Measurements from ENCODE around the gene PXMP2. TPM values are rescaled to one million over a fixed set of nuclear protein-coding genes. Genes with fewer than 3 reads are reported as not detected.

PXMP2 gene
- total RNA-seq, 1 donor from 2014 or later: 48.9 TPM

DNA sequence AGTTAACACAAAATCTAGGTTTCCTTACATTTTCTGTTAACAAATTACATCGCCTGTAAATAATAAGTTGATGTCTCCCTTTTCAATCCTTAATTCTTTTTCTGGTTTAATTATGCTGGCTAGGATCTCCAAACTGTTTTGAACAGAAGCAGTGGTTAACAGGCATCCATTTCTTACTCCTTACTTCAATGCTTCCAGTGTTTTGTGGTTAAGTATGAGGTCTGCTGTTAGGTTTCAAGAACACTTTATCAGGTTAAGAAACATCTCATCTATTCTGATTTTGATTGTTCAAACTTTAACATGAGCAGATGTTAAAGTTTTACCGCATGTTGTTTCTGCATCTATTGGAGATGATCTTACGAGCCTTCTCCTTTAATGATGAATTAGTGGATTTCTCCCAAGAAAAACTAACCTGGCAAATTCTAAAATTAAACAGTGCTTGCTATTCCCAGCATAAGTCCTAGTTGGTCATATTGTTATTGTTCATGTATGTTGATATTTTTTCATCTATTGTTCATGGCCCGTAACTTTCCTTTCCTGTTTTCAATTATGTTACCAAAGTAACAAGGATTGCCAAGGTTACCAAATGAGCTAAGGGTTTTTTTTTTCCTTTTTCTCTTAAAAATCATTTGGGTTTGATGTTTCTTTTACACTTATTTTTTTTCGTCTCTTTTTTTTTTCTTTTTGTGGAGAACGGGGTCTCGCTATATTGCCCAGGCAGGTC, 33.7 kb upstream of the PXMP2 start:
- TF ChIP-seq CTCF (conservative IDR thresholded peaks at IDR 0.05; ENCODE audit: low read depth, low read length): no peak
- H3K4me3 ChIP-seq (ENCODE audit: low read depth, low read length): no peak overlapping the region
- DNase-seq (ENCODE audit: low read depth): no peak

- no peak overlapping the region for H3K4me3 ChIP-seq (ENCODE audit: low read depth, low read length)
- DNase-seq (ENCODE audit: low read depth): no peak
- TF ChIP-seq CTCF (conservative IDR thresholded peaks at IDR 0.05; ENCODE audit: low read depth, low read length): peak; percentile 5
Observed at GRCh38 chr12:132657004-132657727, 30.2 kb upstream of the PXMP2 start.

GRCh38 chr12:132658149-132658894, 29.1 kb upstream of the PXMP2 start:
- no peak for DNase-seq (ENCODE audit: low read depth)
- no peak overlapping the region for H3K4me3 ChIP-seq (ENCODE audit: low read depth, low read length)
- no peak for TF ChIP-seq CTCF (conservative IDR thresholded peaks at IDR 0.05; ENCODE audit: low read depth, low read length)

DNA sequence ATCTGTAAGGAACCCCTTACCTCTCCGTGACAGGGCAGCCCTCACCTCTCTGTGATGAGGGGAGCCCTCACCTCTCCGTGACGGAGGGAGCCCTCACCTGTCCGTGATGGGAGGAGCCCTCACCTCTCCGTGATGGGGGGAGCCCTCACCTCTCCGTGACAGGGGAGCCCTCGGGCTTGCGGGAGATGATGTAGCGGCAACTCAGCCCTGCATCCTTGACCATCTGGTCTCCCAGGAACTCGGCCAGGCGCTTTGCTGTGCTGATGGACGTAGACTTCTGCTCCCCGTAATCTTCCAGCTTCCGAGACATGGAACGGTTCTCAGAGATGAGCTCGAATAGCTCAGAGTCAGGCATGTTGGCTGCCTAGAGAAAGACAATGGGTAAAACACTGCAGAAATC, 28.2 kb upstream of the PXMP2 start:
- H3K4me3 ChIP-seq (ENCODE audit: low read depth, low read length): no peak overlapping the region
- no peak for TF ChIP-seq CTCF (conservative IDR thresholded peaks at IDR 0.05; ENCODE audit: low read depth, low read length)
- DNase-seq (ENCODE audit: low read depth): no peak

GRCh38 chr12:132660052-132660451, 27.3 kb upstream of the PXMP2 start:
- DNase-seq (ENCODE audit: low read depth): no peak
- H3K4me3 ChIP-seq (ENCODE audit: low read depth, low read length): no peak overlapping the region
- TF ChIP-seq CTCF (conservative IDR thresholded peaks at IDR 0.05; ENCODE audit: low read depth, low read length): no peak

- no peak for TF ChIP-seq CTCF (conservative IDR thresholded peaks at IDR 0.05; ENCODE audit: low read depth, low read length)
- no peak overlapping the region for H3K4me3 ChIP-seq (ENCODE audit: low read depth, low read length)
- DNase-seq (ENCODE audit: low read depth): no peak
Observed at GRCh38 chr12:132660996-132661395, 26.4 kb upstream of the PXMP2 start.

All from epithelial cell of proximal tubule (primary cell).